BJ (cell line): ENCODE data around the gene PHC3. TPM values are rescaled to one million over a fixed set of nuclear protein-coding genes. Genes with fewer than 3 reads are reported as not detected.
A peak's percentile ranks its signal among the peaks of the same experiment; 100 is the strongest.

Source experiments
- CTCF ChIA-PET: fragments of 350-600 bp; formaldehyde crosslinking; extraction: SDS; loops from one replicate; lab custom pipeline; 2021; ENCODE audit warnings: antibody characterized with exemption, inconsistent platforms; lab: Yijun Ruan, JAX
- POLR2A ChIA-PET: fragments of 300-600 bp; sonication (Branson Sonifier 250); formaldehyde crosslinking; extraction: SDS; loops from one replicate; lab custom pipeline; 2021; ENCODE audit warnings: antibody characterized with exemption; lab: Charles Lee
- DNase-seq: peaks from one replicate; pipeline ENCODE4 v3.0.0-alpha.2; 2011; ENCODE audit warnings: low read depth
- H3K27me3 ChIP-seq: 2 replicates; pipeline ENCODE4 v1.6.0; 2011; ENCODE audit warnings: low read length; ENCODE audit not compliant: control insufficient read depth, insufficient read depth
- H3K36me3 ChIP-seq: 2 replicates; pipeline ENCODE4 v1.5.1; 2011; ENCODE audit warnings: low read length; ENCODE audit not compliant: control insufficient read depth, insufficient read depth
- H3K4me3 ChIP-seq: 2 replicates; pipeline ENCODE4 v1.5.1; 2011; ENCODE audit warnings: low read depth, mild to moderate bottlenecking, control low read depth, low read length
- CTCF ChIP-seq: IDR thresholded peaks from 2 replicates; pipeline ENCODE4 v1.5.1; 2011; ENCODE audit warnings: low read depth, mild to moderate bottlenecking, control low read depth, inconsistent platforms, low read length, moderate library complexity; ENCODE audit not compliant: insufficient read depth
- polyA plus RNA-seq: library from polyadenylated mRNA; depleted of rRNA; stranded (reverse); fragments of >200 nt; gene quantifications from 2 replicates; pipeline ENCODE4 v1.2.3, GENCODE V29; 2011

Gene PHC3
- polyA plus RNA-seq, 1 experiment = 56.2 TPM

GRCh38 chr3:170180079-170180907 is 1.2 kb downstream of the PHC3 start:
- Histone ChIP-seq H3K4me3 (peak overlapping the region; percentile 80), H3K36me3 (peaks cover 5% of the 10 kb centered on the region), H3K27me3 (no peaks in the 10 kb centered on the region)
- no peak for DNase-seq
- POLR2A ChIA-PET = interaction anchor here (0.5 to 0.6 kb wide), 3 partner anchors 9 to 177 kb away, joined by 3 to 11 read pairs (median 4); no protein-coding TSS in a partner anchor
- CTCF ChIA-PET = no interaction called here
- TF ChIP-seq CTCF = no peak

GRCh38 chr3:170179432-170179831 is 2.1 kb downstream of the PHC3 start:
- ChIA-PET POLR2A (no interaction called here), CTCF (interaction anchor here (0.8 kb wide), 1 partner anchor 11 kb away, joined by 3 read pairs; no protein-coding TSS in a partner anchor)
- no peaks in the 10 kb centered on the region for H3K27me3 ChIP-seq
- DNase-seq = no peak
- peaks cover 7% of the 10 kb centered on the region for H3K36me3 ChIP-seq
- no peak for TF ChIP-seq CTCF
- H3K4me3 ChIP-seq = no peak overlapping the region

GRCh38 chr3:170178651-170179050 is 2.9 kb downstream of the PHC3 start:
- no peak for TF ChIP-seq CTCF
- no peak overlapping the region for H3K4me3 ChIP-seq
- ChIA-PET CTCF (interaction anchor here (0.6 to 0.8 kb wide), 2 partner anchors 12 to 36 kb away, joined by 3 to 6 read pairs; no protein-coding TSS in a partner anchor), POLR2A (no interaction called here)
- H3K27me3 ChIP-seq = no peaks in the 10 kb centered on the region
- DNase-seq = no peak
- peaks cover 9% of the 10 kb centered on the region for H3K36me3 ChIP-seq

GRCh38 chr3:170171563-170171962 is 10.0 kb downstream of the PHC3 start:
- Histone ChIP-seq H3K27me3 (no peaks in the 10 kb centered on the region), H3K36me3 (peaks cover 9% of the 10 kb centered on the region), H3K4me3 (no peak overlapping the region)
- ChIA-PET CTCF (no interaction called here), POLR2A (interaction anchor here (0.6 kb wide), 1 partner anchor 9 kb away, joined by 11 read pairs; no protein-coding TSS in a partner anchor)
- no peak for DNase-seq
- TF ChIP-seq CTCF = no peak

- Histone ChIP-seq H3K4me3 (no peak overlapping the region), H3K27me3 (no peaks in the 10 kb centered on the region), H3K36me3 (peaks cover 7% of the 10 kb centered on the region)
- no peak for DNase-seq
- POLR2A ChIA-PET = no interaction called here
- CTCF ChIA-PET = no interaction called here
- no peak for TF ChIP-seq CTCF
Measured at GRCh38 chr3:170164717-170165116, 16.8 kb downstream of the PHC3 start.
